ENCODE data around the gene FPR3.

Gene FPR3

DNA sequence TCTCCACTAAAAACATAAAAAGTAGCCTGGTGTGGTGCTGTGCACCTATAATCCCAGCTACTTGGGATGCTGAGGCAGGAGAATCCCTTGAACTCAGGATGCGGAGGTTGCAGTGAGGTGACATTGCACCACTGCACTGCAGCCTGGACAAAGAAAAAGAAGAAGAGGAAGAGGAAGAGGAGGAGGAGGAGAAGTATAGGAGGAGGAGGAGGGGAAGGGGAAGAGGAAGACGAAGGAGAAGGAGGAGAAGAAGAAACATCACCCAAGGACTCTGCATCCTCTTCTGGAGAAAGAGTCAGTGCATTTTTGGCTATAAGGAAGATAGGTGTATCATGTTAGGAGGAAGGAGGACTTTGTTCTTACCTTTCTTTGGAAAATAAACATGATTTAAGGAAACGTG, 13.0 kb upstream of the FPR3 start:
- DNase-seq (ENCODE audit: extremely low spot score, insufficient read length, low read depth) (no peak), FAIRE-seq (no peak)

GRCh38 chr19:51783372-51783771, 11.6 kb upstream of the FPR3 start:
- no peak for FAIRE-seq
- no peak for DNase-seq (ENCODE audit: extremely low spot score, insufficient read length, low read depth)

DNA sequence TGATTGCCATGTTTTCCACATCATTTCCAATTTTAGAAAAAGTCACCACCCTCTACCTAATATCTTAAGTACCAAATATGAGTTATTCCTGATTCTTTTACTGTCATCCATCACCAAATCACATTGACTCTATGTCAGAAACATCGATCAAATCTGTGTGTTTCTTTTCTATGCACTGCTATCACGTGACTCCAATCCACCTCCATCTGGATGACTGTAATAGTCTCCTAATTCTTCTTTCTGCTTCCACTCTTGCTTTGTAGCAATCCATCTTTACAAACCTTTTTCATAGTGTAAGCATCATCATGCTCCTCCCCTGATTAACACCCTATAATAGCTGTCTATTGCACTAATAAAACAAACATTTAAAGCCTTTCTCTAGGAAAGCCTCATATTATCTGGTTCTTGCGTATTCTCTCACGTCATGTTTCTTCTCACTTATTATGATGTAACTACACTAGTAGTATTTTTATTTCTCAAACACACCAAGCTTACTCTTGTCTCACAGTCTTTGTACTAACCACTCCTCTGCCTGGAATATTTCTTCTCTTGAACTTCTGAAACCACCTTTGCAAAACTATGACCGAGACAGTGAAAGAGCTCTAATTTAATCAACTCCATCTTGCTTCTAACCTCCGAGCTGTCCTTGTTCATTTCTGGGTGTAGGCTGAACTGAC, 10.7 kb upstream of the FPR3 start:
- FAIRE-seq (no peak), DNase-seq (ENCODE audit: extremely low spot score, insufficient read length, low read depth) (no peak)

- DNase-seq (ENCODE audit: extremely low spot score, insufficient read length, low read depth) (no peak), FAIRE-seq (no peak)
These were observed 9.9 kb upstream of the FPR3 start for GRCh38 chr19:51784922-51785690.

DNA sequence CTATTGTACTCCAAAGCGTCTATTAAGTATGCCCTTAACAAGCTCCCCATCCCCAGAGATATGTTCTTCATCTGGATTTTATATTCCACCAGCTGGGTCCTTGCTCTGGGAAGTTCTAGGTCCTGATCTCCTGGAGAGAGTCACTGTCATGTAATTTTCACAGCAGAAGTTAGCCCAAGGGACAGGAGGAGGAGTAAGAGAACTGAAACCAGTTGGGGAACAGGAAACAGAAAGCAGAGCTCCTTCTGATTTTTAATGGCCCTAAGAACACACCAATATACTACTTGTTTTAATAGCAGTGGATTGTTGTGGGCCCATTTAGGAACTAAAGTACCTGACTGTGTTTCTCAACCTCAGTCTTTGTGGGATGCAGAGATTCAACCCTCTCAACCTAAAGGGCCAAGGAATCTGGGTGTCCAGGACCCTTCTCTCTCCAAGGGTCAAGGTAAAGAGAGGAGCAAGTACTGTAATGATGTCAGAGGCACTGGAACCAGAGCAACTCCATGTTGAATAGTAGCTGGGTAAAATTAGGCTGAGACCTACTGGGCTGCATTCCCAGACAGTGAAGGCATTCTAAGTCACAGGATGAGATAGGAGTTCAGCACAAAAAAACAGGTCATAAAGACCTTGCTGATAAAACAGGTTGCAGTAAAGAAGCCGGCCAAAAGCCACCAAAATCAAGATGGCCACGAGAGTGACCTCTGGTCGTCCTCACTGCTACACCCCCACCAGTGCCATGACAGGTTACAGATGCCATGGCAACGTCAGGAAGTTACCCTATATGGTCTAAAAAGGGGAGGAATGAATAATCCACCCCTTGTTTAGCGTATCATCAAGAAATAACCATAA, 8.1 kb upstream of the FPR3 start:
- FAIRE-seq (no peak), DNase-seq (ENCODE audit: extremely low spot score, insufficient read length, low read depth) (no peak)

- FAIRE-seq (no peak), DNase-seq (ENCODE audit: extremely low spot score, insufficient read length, low read depth) (no peak)
These were observed 6.9 kb upstream of the FPR3 start for GRCh38 chr19:51788029-51788428.

DNA sequence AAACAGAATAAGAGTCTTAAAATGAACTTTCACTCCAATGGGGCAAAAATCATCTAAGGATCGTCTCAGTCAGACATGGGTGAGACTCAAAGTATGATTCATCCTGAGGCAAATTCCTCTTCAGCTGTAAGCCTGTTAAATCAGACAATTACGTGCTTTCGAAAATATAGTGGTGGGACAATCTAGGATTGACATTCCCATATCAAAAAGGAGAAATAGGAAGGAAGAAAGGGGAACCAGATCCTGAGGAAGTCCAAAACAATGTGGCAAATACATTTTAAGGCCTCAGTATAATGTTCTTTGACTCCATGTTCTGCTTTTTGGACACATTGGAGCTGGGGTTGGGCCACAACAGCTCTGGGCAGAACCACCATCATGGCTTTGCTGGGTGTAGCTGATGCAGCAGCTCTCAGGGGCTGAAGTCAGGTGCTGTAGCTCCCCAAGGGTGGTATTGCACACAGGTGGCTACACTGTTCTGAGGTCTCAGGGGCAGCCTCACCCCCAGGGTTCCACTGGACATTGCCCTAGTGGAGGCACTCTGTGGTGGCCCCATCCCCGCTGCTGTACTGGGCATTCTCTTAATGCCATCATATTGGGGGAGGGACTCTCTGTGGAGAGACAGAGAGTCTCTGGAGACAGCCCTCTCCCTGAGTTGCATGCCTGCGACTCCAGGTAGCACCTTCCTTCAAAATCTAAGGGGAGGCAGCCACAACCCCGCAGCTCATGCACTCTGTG, 5.7 kb upstream of the FPR3 start:
- DNase-seq (ENCODE audit: extremely low spot score, insufficient read length, low read depth): no peak
- FAIRE-seq: no peak

- no peak for DNase-seq (ENCODE audit: extremely low spot score, insufficient read length, low read depth)
- no peak for FAIRE-seq
These were observed 2.0 kb upstream of the FPR3 start for GRCh38 chr19:51792932-51793331.

GRCh38 chr19:51793994-51794393, 963 bp upstream of the FPR3 start:
- DNase-seq (ENCODE audit: extremely low spot score, insufficient read length, low read depth) (no peak), FAIRE-seq (no peak)

DNA sequence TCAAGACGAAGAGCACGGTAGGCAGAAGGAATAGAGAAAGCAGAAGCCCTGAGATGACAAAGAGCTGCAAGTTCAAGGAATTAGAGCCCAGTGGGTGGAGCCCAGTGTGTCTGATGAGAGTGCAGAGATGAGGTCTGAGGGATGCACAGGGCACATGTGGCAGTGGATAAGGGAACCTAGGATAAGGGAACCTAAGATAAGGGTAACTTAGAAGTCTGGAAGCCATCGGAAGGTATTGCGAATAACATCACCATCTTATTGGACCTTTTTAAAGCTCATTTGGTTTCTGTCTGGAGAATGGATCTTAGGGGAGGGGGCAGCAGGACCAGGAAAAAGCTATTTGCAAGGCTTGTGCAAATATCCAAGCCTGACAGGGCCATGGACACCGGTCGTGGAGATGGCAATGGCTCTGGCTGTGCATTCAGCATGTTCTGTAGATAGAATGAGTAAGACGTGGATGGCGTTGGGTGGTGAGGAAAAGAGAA, 1.3 kb downstream of the FPR3 start:
- DNase-seq (ENCODE audit: extremely low spot score, insufficient read length, low read depth) (no peak), FAIRE-seq (no peak)

DNA sequence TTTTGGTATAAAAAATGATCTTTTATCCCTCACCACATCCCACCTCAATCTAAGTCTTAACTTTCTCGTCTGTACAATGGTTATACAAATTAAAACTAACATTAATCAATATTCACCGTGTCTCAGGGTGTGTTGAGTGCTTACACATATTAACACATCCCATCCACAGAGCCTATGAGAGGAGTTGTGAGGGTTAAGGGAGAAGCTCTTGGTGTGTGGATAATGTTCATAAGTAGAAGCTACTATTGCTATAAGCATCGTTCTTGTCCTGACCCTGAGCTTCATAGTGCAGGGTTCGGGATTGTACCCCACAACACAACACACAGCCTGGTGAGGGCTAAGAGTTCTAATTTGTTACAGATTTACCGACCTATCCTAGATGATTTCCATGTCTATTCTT, 2.5 kb downstream of the FPR3 start:
- DNase-seq (ENCODE audit: extremely low spot score, insufficient read length, low read depth) (no peak), FAIRE-seq (no peak)

GRCh38 chr19:51798062-51798461, 3.1 kb downstream of the FPR3 start:
- DNase-seq (ENCODE audit: extremely low spot score, insufficient read length, low read depth) (no peak), FAIRE-seq (no peak)

DNA sequence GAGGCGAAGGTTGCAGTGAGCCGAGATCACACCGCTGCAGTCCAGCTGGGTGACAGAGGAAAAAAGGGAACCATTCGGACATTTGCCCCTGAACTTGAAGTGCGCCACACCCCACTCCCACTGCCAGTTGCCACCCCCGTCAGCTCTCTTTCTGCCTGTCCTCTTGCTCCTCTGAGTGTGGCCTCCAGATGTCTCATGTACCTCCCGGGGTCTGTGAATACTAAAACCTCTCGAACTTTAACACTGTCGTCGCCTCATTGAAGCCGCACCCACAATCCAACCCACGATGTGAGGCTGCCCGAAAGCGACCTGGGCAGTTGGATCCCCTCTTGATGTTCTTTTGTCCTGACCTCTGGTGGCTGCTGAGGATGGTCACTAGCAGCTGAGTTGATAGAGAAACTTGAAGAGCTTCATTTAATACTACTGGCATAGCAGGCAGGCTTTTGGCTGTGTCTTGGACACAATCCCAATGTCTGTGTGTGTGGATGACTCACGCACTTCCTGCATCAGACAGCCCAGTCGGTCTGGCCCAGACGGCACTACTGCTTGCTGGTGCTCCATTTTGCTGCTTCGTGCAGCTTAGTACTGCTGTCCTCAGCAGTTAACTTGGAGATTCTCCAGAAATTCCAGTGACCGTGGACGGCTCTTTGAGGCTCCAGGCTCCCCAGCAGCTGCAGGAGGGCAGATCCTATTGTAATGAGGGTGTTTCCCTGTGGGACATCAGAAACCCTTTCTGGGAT, 4.2 kb downstream of the FPR3 start:
- DNase-seq (ENCODE audit: extremely low spot score, insufficient read length, low read depth): no peak
- no peak for FAIRE-seq

- FAIRE-seq (no peak), DNase-seq (ENCODE audit: extremely low spot score, insufficient read length, low read depth) (no peak)
These were observed 5.0 kb downstream of the FPR3 start for GRCh38 chr19:51799774-51800472.

- no peak for DNase-seq (ENCODE audit: extremely low spot score, insufficient read length, low read depth)
- FAIRE-seq: no peak
These were observed 5.7 kb downstream of the FPR3 start for GRCh38 chr19:51800473-51801244.

DNA sequence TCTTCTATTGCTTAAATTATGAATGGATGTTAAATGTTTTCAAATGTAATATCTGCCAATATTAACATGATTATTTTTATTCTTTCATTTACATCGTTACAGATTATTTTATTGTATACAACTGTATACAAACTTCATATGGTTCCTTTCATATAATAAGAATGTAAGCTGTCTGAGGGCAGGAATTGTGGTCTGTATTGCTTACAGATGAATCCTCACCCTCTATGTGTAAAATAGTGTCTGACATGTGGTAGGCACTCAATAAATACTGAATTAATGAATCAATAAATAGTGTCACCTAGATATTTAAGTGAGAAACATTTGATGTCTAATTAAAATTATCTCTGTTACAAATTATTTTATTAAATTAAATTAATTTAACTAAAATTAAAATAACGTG, 7.8 kb downstream of the FPR3 start:
- FAIRE-seq: no peak
- no peak for DNase-seq (ENCODE audit: extremely low spot score, insufficient read length, low read depth)

DNA sequence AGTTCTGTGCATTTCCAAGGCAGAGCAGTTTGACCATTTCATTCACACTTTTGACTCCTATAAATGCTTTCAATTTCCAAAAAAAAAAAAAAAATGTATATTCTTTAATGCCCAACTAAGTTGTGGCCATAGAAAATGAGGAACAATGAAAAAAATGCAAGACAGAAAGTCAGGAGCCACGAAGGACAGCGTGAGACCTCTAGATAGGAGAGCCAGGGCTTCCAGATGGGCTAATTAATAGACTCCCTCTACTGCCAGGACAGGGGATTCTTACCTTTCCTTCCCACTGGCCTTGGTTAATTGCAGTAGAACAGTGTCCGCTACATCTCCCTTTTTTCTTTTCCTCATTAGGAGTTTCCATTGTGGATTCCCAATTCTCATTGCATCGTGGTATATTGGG, 8.6 kb downstream of the FPR3 start:
- DNase-seq (ENCODE audit: extremely low spot score, insufficient read length, low read depth): no peak
- FAIRE-seq: no peak

GRCh38 chr19:51803967-51804366, 9.0 kb downstream of the FPR3 start:
- DNase-seq (ENCODE audit: extremely low spot score, insufficient read length, low read depth) (no peak), FAIRE-seq (no peak)

Measured in GM18507 (cell line).